ENCODE data around the gene CDC42EP3. TPM values are rescaled to one million over a fixed set of nuclear protein-coding genes. Genes with fewer than 3 reads are reported as not detected.
A peak's percentile ranks its signal among the peaks of the same experiment; 100 is the strongest.

The CDC42EP3 gene
- total and polyA plus RNA-seq, 4 donors: 10.9 to 37.0 (median 22.8) TPM

GRCh38 chr2:37672870-37673184 lies 1.4 kb upstream of the CDC42EP3 start:
- Histone ChIP-seq H3K36me3 (ENCODE audit: control insufficient read depth, insufficient read depth, low read length) (no peaks in the 10 kb centered on the region), H3K27ac (ENCODE audit: low read depth, low read length) (peak overlapping the region; percentile 71), H3K9me3 (ENCODE audit: control insufficient read depth, insufficient read depth, low read length) (no peaks in the 10 kb centered on the region), H3K4me1 (ENCODE audit: control insufficient read depth, insufficient read depth, low read length) (peaks cover 15% of the 10 kb centered on the region), H3K4me3 (ENCODE audit: low read depth, low read length) (peak overlapping the region; percentile 80), H3K27me3 (ENCODE audit: control insufficient read depth, insufficient read depth, low read length) (no peaks in the 10 kb centered on the region)
- 7% methylated on average over 5 of the region's 7 CpGs for WGBS (ENCODE audit: insufficient coverage)
- no peak for DNase-seq (ENCODE audit: low read depth in 4 of 6, low spot score in 6 of 6)

GRCh38 chr2:37672104-37672869 lies 845 bp upstream of the CDC42EP3 start:
- WGBS (ENCODE audit: insufficient coverage): under 1% methylated on average over 65 of the region's 69 CpGs
- peaks cover 15% of the 10 kb centered on the region for H3K4me1 ChIP-seq (ENCODE audit: control insufficient read depth, insufficient read depth, low read length)
- no peaks in the 10 kb centered on the region for H3K9me3 ChIP-seq (ENCODE audit: control insufficient read depth, insufficient read depth, low read length)
- H3K4me3 ChIP-seq (ENCODE audit: low read depth, low read length): peak overlapping the region; percentile 80
- H3K27me3 ChIP-seq (ENCODE audit: control insufficient read depth, insufficient read depth, low read length): no peaks in the 10 kb centered on the region
- peak overlapping the region; percentile 78 for H3K27ac ChIP-seq (ENCODE audit: low read depth, low read length)
- H3K36me3 ChIP-seq (ENCODE audit: control insufficient read depth, insufficient read depth, low read length): no peaks in the 10 kb centered on the region
- peak; percentile 78 to 98 (median 86) for DNase-seq (ENCODE audit: low read depth in 4 of 6, low spot score in 6 of 6)

GRCh38 chr2:37671816-37672103 lies 318 bp upstream of the CDC42EP3 start:
- Histone ChIP-seq H3K36me3 (ENCODE audit: control insufficient read depth, insufficient read depth, low read length) (no peaks in the 10 kb centered on the region), H3K4me3 (ENCODE audit: low read depth, low read length) (peak overlapping the region; percentile 80), H3K27ac (ENCODE audit: low read depth, low read length) (peak overlapping the region; percentile 78), H3K4me1 (ENCODE audit: control insufficient read depth, insufficient read depth, low read length) (peaks cover 15% of the 10 kb centered on the region), H3K9me3 (ENCODE audit: control insufficient read depth, insufficient read depth, low read length) (no peaks in the 10 kb centered on the region), H3K27me3 (ENCODE audit: control insufficient read depth, insufficient read depth, low read length) (no peaks in the 10 kb centered on the region)
- WGBS (ENCODE audit: insufficient coverage): 0% methylated on average over 29 of the region's 29 CpGs
- DNase-seq (ENCODE audit: low read depth in 4 of 6, low spot score in 6 of 6): peak in 1 of 6 donors; percentile 26

- H3K4me3 ChIP-seq (ENCODE audit: low read depth, low read length): peak overlapping the region; percentile 80
- H3K27me3 ChIP-seq (ENCODE audit: control insufficient read depth, insufficient read depth, low read length): no peaks in the 10 kb centered on the region
These were observed 949 bp downstream of the CDC42EP3 start for GRCh38 chr2:37670378-37671008.

GRCh38 chr2:37669446-37669845 lies 2.0 kb downstream of the CDC42EP3 start:
- WGBS (ENCODE audit: insufficient coverage): 41% methylated on average over 2 of the region's 3 CpGs
- H3K27ac ChIP-seq (ENCODE audit: low read depth, low read length): no peak overlapping the region

More at GRCh38 chr2:37670378-37671008, 949 bp downstream of the CDC42EP3 start:
- whole genome bisulfite sequencing (ENCODE audit: insufficient coverage): 12% methylated on average over 9 of the region's 11 CpGs
- peak overlapping the region; percentile 58 for H3K27ac ChIP-seq (ENCODE audit: low read depth, low read length)
- peaks cover 15% of the 10 kb centered on the region for H3K4me1 ChIP-seq (ENCODE audit: control insufficient read depth, insufficient read depth, low read length)
- no peaks in the 10 kb centered on the region for H3K36me3 ChIP-seq (ENCODE audit: control insufficient read depth, insufficient read depth, low read length)
- H3K9me3 ChIP-seq (ENCODE audit: control insufficient read depth, insufficient read depth, low read length): no peaks in the 10 kb centered on the region
- DNase-seq (ENCODE audit: low read depth in 4 of 6, low spot score in 6 of 6): peak in 2 of 6 donors; percentile 42 to 75

GRCh38 chr2:37667704-37668103 lies 3.7 kb downstream of the CDC42EP3 start:
- no peaks in the 10 kb centered on the region for H3K27me3 ChIP-seq (ENCODE audit: control insufficient read depth, insufficient read depth, low read length)
- H3K27ac ChIP-seq (ENCODE audit: low read depth, low read length): no peak overlapping the region
- no peaks in the 10 kb centered on the region for H3K9me3 ChIP-seq (ENCODE audit: control insufficient read depth, insufficient read depth, low read length)
- no peak for DNase-seq (ENCODE audit: low read depth in 4 of 6, low spot score in 6 of 6)
- peaks cover 14% of the 10 kb centered on the region for H3K4me1 ChIP-seq (ENCODE audit: control insufficient read depth, insufficient read depth, low read length)
- no peak overlapping the region for H3K4me3 ChIP-seq (ENCODE audit: low read depth, low read length)
- no peaks in the 10 kb centered on the region for H3K36me3 ChIP-seq (ENCODE audit: control insufficient read depth, insufficient read depth, low read length)
- WGBS (ENCODE audit: insufficient coverage): no CpG with 5 or more reads among the region's 2 CpGs

More at GRCh38 chr2:37669446-37669845, 2.0 kb downstream of the CDC42EP3 start:
- Histone ChIP-seq H3K9me3 (ENCODE audit: control insufficient read depth, insufficient read depth, low read length) (no peaks in the 10 kb centered on the region), H3K4me1 (ENCODE audit: control insufficient read depth, insufficient read depth, low read length) (peaks cover 15% of the 10 kb centered on the region), H3K4me3 (ENCODE audit: low read depth, low read length) (peak overlapping the region; percentile 80), H3K27me3 (ENCODE audit: control insufficient read depth, insufficient read depth, low read length) (no peaks in the 10 kb centered on the region), H3K36me3 (ENCODE audit: control insufficient read depth, insufficient read depth, low read length) (no peaks in the 10 kb centered on the region)
- peak in 2 of 6 donors; percentile 74 to 81 for DNase-seq (ENCODE audit: low read depth in 4 of 6, low spot score in 6 of 6)

- H3K4me3 ChIP-seq (ENCODE audit: low read depth, low read length): no peak overlapping the region
- peaks cover 10% of the 10 kb centered on the region for H3K4me1 ChIP-seq (ENCODE audit: control insufficient read depth, insufficient read depth, low read length)
- no peak for DNase-seq (ENCODE audit: low read depth in 4 of 6, low spot score in 6 of 6)
- H3K9me3 ChIP-seq (ENCODE audit: control insufficient read depth, insufficient read depth, low read length): no peaks in the 10 kb centered on the region
- H3K27ac ChIP-seq (ENCODE audit: low read depth, low read length): no peak overlapping the region
- H3K36me3 ChIP-seq (ENCODE audit: control insufficient read depth, insufficient read depth, low read length): no peaks in the 10 kb centered on the region
- WGBS (ENCODE audit: insufficient coverage): 100% methylated on average over 1 of the region's 2 CpGs
- H3K27me3 ChIP-seq (ENCODE audit: control insufficient read depth, insufficient read depth, low read length): no peaks in the 10 kb centered on the region
These were observed 4.7 kb downstream of the CDC42EP3 start for GRCh38 chr2:37666772-37667171.

- H3K27me3 ChIP-seq (ENCODE audit: control insufficient read depth, insufficient read depth, low read length): no peaks in the 10 kb centered on the region
- DNase-seq (ENCODE audit: low read depth in 4 of 6, low spot score in 6 of 6): no peak
- H3K36me3 ChIP-seq (ENCODE audit: control insufficient read depth, insufficient read depth, low read length): no peaks in the 10 kb centered on the region
- H3K27ac ChIP-seq (ENCODE audit: low read depth, low read length): no peak overlapping the region
- H3K4me1 ChIP-seq (ENCODE audit: control insufficient read depth, insufficient read depth, low read length): peaks cover 6% of the 10 kb centered on the region
- H3K4me3 ChIP-seq (ENCODE audit: low read depth, low read length): no peak overlapping the region
- no peaks in the 10 kb centered on the region for H3K9me3 ChIP-seq (ENCODE audit: control insufficient read depth, insufficient read depth, low read length)
- WGBS (ENCODE audit: insufficient coverage): 71% methylated on average over 1 of the region's 11 CpGs
These were observed 5.7 kb downstream of the CDC42EP3 start for GRCh38 chr2:37665604-37666362.

GRCh38 chr2:37665043-37665442 lies 6.4 kb downstream of the CDC42EP3 start:
- no peaks in the 10 kb centered on the region for H3K27me3 ChIP-seq (ENCODE audit: control insufficient read depth, insufficient read depth, low read length)
- H3K36me3 ChIP-seq (ENCODE audit: control insufficient read depth, insufficient read depth, low read length): no peaks in the 10 kb centered on the region
- DNase-seq (ENCODE audit: low read depth in 4 of 6, low spot score in 6 of 6): no peak
- no peaks in the 10 kb centered on the region for H3K4me1 ChIP-seq (ENCODE audit: control insufficient read depth, insufficient read depth, low read length)
- no peak overlapping the region for H3K27ac ChIP-seq (ENCODE audit: low read depth, low read length)
- H3K4me3 ChIP-seq (ENCODE audit: low read depth, low read length): no peak overlapping the region
- no CpG with 5 or more reads among the region's 2 CpGs for WGBS (ENCODE audit: insufficient coverage)
- H3K9me3 ChIP-seq (ENCODE audit: control insufficient read depth, insufficient read depth, low read length): no peaks in the 10 kb centered on the region
